GM12891 (cell line): ENCODE data around the gene SHOX.

Source experiments
- PAX5 ChIP-seq: IDR thresholded peaks from 2 replicates; pipeline ENCODE4 v1.6.1; 2011; ENCODE audit warnings: low read length, moderate library complexity, mild to moderate bottlenecking; ENCODE audit not compliant: insufficient read depth, severe bottlenecking
- POLR2A ChIP-seq: IDR thresholded peaks from 2 replicates; pipeline ENCODE4 v1.6.1; 2011; ENCODE audit warnings: low read depth, low read length, control low read depth
- POLR2AphosphoS5 ChIP-seq: IDR thresholded peaks from 2 replicates; pipeline ENCODE4 v1.6.1; 2011; ENCODE audit warnings: low read depth, low read length, control low read depth
- POU2F2 ChIP-seq: IDR thresholded peaks from 2 replicates; pipeline ENCODE4 v1.6.1; 2011; ENCODE audit warnings: low read depth, mild to moderate bottlenecking, control low read depth, low read length, moderate library complexity
- SPI1 ChIP-seq: IDR thresholded peaks from 2 replicates; pipeline ENCODE4 v1.6.1; 2011; ENCODE audit warnings: low read depth, low read length, control low read depth
- TAF1 ChIP-seq: IDR thresholded peaks from 2 replicates; pipeline ENCODE4 v1.6.1; 2011; ENCODE audit warnings: low read depth, low read length, control low read depth

GRCh38 chrX:643241-643595 is 12.6 kb downstream of the SHOX start:
- TF ChIP-seq POLR2AphosphoS5 = no peak
- no peak for TF ChIP-seq POLR2A
- no peak for TF ChIP-seq TAF1
- no peak for TF ChIP-seq PAX5
- TF ChIP-seq SPI1 = no peak
- TF ChIP-seq POU2F2 = no peak
